Motor neuron (in vitro differentiated cells): ENCODE data around the gene C1QTNF6. TPM values are rescaled to one million over a fixed set of nuclear protein-coding genes. Genes with fewer than 3 reads are reported as not detected.
"Not testable (repeated sequence)": the region's sequence is repeated elsewhere in the genome, so short reads cannot be mapped to it uniquely, and the experiment has no call there.

Source experiments
- ATAC-seq, 8 experiments: fragments of 200-7000 bp; cut with Tn5 transposase; replicated peaks in 6 of 8; 2 replicates each; pipeline ENCODE4 v1.8.0; 2021; ENCODE audit warnings: mild to moderate bottlenecking in 8 of 8, moderate library complexity in 8 of 8
- H3K27ac ChIP-seq, 2 donors: fragments of 250-450 bp; sonication (Bioruptor Pico); 2 replicates each; pipeline ENCODE4 v1.9.0; 2021; ENCODE audit warnings: antibody characterized with exemption in 2 of 2, mild to moderate bottlenecking in 2 of 2, moderate library complexity in 1 of 2
- H3K4me1 ChIP-seq, 2 donors: fragments of 250-450 bp; sonication (Bioruptor Pico); replicated peaks in 1 of 2; 2 replicates each; pipeline ENCODE4 v1.6.1; 2021; ENCODE audit warnings: antibody characterized with exemption in 2 of 2, mild to moderate bottlenecking in 2 of 2, moderate library complexity in 1 of 2
- H3K4me3 ChIP-seq, 5 donors: fragments of 250-450 bp; sonication (Bioruptor Pico); 2 replicates each; pipeline ENCODE4 v1.9.0; 2021; ENCODE audit warnings: antibody characterized with exemption in 5 of 5, mild to moderate bottlenecking in 5 of 5, moderate library complexity in 4 of 5
- WGBS, 10 experiments: fragments of 450-650 bp; shearing (Covaris generic); methylation state at CpG; one replicate each; pipeline ENCODE4 v1.0.0; 2022; 5-methylcytosine and 5-hydroxymethylcytosine counted together
- in situ Hi-C, 9 experiments: fragments of 400-800 bp; cut with MboI; loops; one replicate each; pipeline ENCODE4 v1.15.0; 2021; ENCODE audit warnings: low sequenced_read_pairs in 9 of 9, low pct_unique_long_range_greater_than_20kb in 2 of 9; ENCODE audit not compliant: unreplicated experiment in 9 of 9
- total RNA-seq, 8 experiments: library from RNA; unstranded; fragments of 300-600 nt; gene quantifications; 2 replicates each; pipeline versions ENCODE4 v1.2.3 to v1.2.4, GENCODE V29; 2022

C1QTNF6 gene
- total RNA-seq, 8 experiments from 2014 or later, result 2.7 to 116 (median 12.6) TPM

- WGBS, 10 experiments, result 53 to 61% methylated on average over 3 of the region's 7 CpGs; no CpG with 5 or more reads in 8 of the 10 experiments
These were observed 20.5 kb upstream of the C1QTNF6 start for GRCh38 chr22:37208401-37209139.

GRCh38 chr22:37207981-37208380 lies 19.9 kb upstream of the C1QTNF6 start:
- no peak for ATAC-seq
- Histone ChIP-seq H3K27ac (no peak overlapping the region), H3K4me1 (peaks cover 30 to 33% of the 10 kb centered on the region in 2 donors), H3K4me3 (no peak overlapping the region)
- in situ Hi-C loops, result no loop called here
- WGBS, 10 experiments, result 38 to 87% (median 58%) methylated on average over 1 to 4 of the region's 7 CpGs; no CpG with 5 or more reads in 4 of the 10 experiments

More at GRCh38 chr22:37208401-37209139, 20.5 kb upstream of the C1QTNF6 start:
- in situ Hi-C loops, result no loop called here
- peaks cover 29 to 30% of the 10 kb centered on the region in 2 donors for H3K4me1 ChIP-seq
- no peak for ATAC-seq
- no peak overlapping the region for H3K4me3 ChIP-seq
- no peak overlapping the region for H3K27ac ChIP-seq

GRCh38 chr22:37206841-37207821 lies 19.1 kb upstream of the C1QTNF6 start:
- peaks cover 26 to 29% of the 10 kb centered on the region in 2 donors for H3K4me1 ChIP-seq
- in situ Hi-C loops, result no loop called here
- H3K4me3 ChIP-seq, result no peak overlapping the region
- 20 to 97% (median 86%) methylated on average over 1 to 13 of the region's 71 CpGs; no CpG with 5 or more reads in 4 of the 10 experiments for WGBS, 10 experiments
- no peak for ATAC-seq
- no peak overlapping the region for H3K27ac ChIP-seq

- no peak overlapping the region for H3K4me3 ChIP-seq
- in situ Hi-C loops, result no loop called here
- no peak for ATAC-seq
- no peak overlapping the region for H3K27ac ChIP-seq
- WGBS, 10 experiments, result 60 to 70% methylated on average over 1 to 4 of the region's 16 CpGs; no CpG with 5 or more reads in 8 of the 10 experiments
- H3K4me1 ChIP-seq, result peaks cover 19 to 22% of the 10 kb centered on the region in 2 donors
These were observed 18.2 kb upstream of the C1QTNF6 start for GRCh38 chr22:37206118-37206840.

- WGBS, 10 experiments, result 0 to 77% (median 57%) methylated on average over 1 to 3 of the region's 5 CpGs; no CpG with 5 or more reads in 6 of the 10 experiments
- Histone ChIP-seq H3K4me1 (peaks cover 17 to 20% of the 10 kb centered on the region in 2 donors), H3K4me3 (no peak overlapping the region), H3K27ac (no peak overlapping the region)
- ATAC-seq, result no peak
- in situ Hi-C loops, result no loop called here
These were observed 17.0 kb upstream of the C1QTNF6 start for GRCh38 chr22:37205046-37205445.

- no peak for ATAC-seq
- no peak overlapping the region for H3K4me3 ChIP-seq
- in situ Hi-C loops, result no loop called here
- H3K4me1 ChIP-seq, result peaks cover 18 to 20% of the 10 kb centered on the region in 2 donors
- 60 to 100% (median 77%) methylated on average over 1 to 3 of the region's 5 CpGs; no CpG with 5 or more reads in 4 of the 10 experiments for whole genome bisulfite sequencing, 10 experiments
- no peak overlapping the region for H3K27ac ChIP-seq
These were observed 16.1 kb upstream of the C1QTNF6 start for GRCh38 chr22:37204045-37204655.

GRCh38 chr22:37203354-37204044 lies 15.5 kb upstream of the C1QTNF6 start:
- ATAC-seq, result no peak
- WGBS, 10 experiments, result 0 to 100% (median 92%) methylated on average over 1 to 5 of the region's 16 CpGs; no CpG with 5 or more reads in 5 of the 10 experiments
- in situ Hi-C loops, result no loop called here
- no peak overlapping the region for H3K27ac ChIP-seq
- no peak overlapping the region for H3K4me3 ChIP-seq
- H3K4me1 ChIP-seq, result peaks cover 11 to 13% of the 10 kb centered on the region in 2 donors

GRCh38 chr22:37202716-37203115 lies 14.7 kb upstream of the C1QTNF6 start:
- Histone ChIP-seq H3K4me3 (no peak overlapping the region), H3K4me1 (peaks cover 11 to 16% of the 10 kb centered on the region in 2 donors), H3K27ac (no peak overlapping the region)
- ATAC-seq, result no peak
- in situ Hi-C loops, result no loop called here
- WGBS, 10 experiments, result 50 to 94% (median 80%) methylated on average over 1 to 4 of the region's 10 CpGs; no CpG with 5 or more reads in 3 of the 10 experiments

GRCh38 chr22:37202001-37202555 lies 14.0 kb upstream of the C1QTNF6 start:
- 60 to 100% (median 90%) methylated on average over 1 of the region's 5 CpGs; no CpG with 5 or more reads in 4 of the 10 experiments for WGBS, 10 experiments
- in situ Hi-C loops, result no loop called here
- no peak overlapping the region for H3K27ac ChIP-seq
- no peak for ATAC-seq
- H3K4me3 ChIP-seq, result no peak overlapping the region
- H3K4me1 ChIP-seq, result peaks cover 11 to 22% of the 10 kb centered on the region in 2 donors

- peaks cover 11 to 24% of the 10 kb centered on the region in 2 donors for H3K4me1 ChIP-seq
- H3K27ac ChIP-seq, ATAC-seq, in situ Hi-C loops, H3K4me3 ChIP-seq: not testable (repeated sequence)
- 57 to 100% (median 90%) methylated on average over 1 to 3 of the region's 6 CpGs; no CpG with 5 or more reads in 6 of the 10 experiments for WGBS, 10 experiments
These were observed 13.4 kb upstream of the C1QTNF6 start for GRCh38 chr22:37201443-37201820.

GRCh38 chr22:37199760-37200108 lies 11.7 kb upstream of the C1QTNF6 start:
- 18 to 100% (median 50%) methylated on average over 1 to 10 of the region's 12 CpGs; no CpG with 5 or more reads in 5 of the 10 experiments for WGBS, 10 experiments
- ATAC-seq, result peak in 1 of 8 experiments; percentile 6
- Histone ChIP-seq H3K27ac (no peak overlapping the region), H3K4me1 (peaks cover 11 to 24% of the 10 kb centered on the region in 2 donors), H3K4me3 (no peak overlapping the region)
- in situ Hi-C loops, result no loop called here
